ENCODE results near the gene CELF5.
"Not testable (repeated sequence)": the region's sequence is repeated elsewhere in the genome, so short reads cannot be mapped to it uniquely, and the experiment has no call there.

The CELF5 gene

GRCh38 chr19:3190921-3191805 lies 33.3 kb upstream of the CELF5 start:
- no peak for DNase-seq

GRCh38 chr19:3191806-3192104 lies 32.7 kb upstream of the CELF5 start:
- not testable (repeated sequence) for DNase-seq

- no peak for DNase-seq
These were observed 32.2 kb upstream of the CELF5 start for GRCh38 chr19:3192228-3192635.

- no peak for DNase-seq
These were observed 31.8 kb upstream of the CELF5 start for GRCh38 chr19:3192684-3193083.

- DNase-seq, result no peak
These were observed 31.0 kb upstream of the CELF5 start for GRCh38 chr19:3193256-3194105.

- no peak for DNase-seq
These were observed 30.1 kb upstream of the CELF5 start for GRCh38 chr19:3194106-3195087.

- DNase-seq, result no peak
These were observed 28.2 kb upstream of the CELF5 start for GRCh38 chr19:3196064-3196932.

GRCh38 chr19:3196933-3197205 lies 27.6 kb upstream of the CELF5 start:
- DNase-seq, result no peak

GRCh38 chr19:3198901-3199700 lies 25.4 kb upstream of the CELF5 start:
- DNase-seq, result no peak

GRCh38 chr19:3201072-3201700 lies 23.3 kb upstream of the CELF5 start:
- no peak for DNase-seq

GRCh38 chr19:3201911-3202310 lies 22.6 kb upstream of the CELF5 start:
- no peak for DNase-seq

GRCh38 chr19:3202346-3202745 lies 22.1 kb upstream of the CELF5 start:
- no peak for DNase-seq

GRCh38 chr19:3202895-3203294 lies 21.6 kb upstream of the CELF5 start:
- not testable (repeated sequence) for DNase-seq

GRCh38 chr19:3203805-3204645 lies 20.4 kb upstream of the CELF5 start:
- DNase-seq, result no peak

GRCh38 chr19:3204646-3205275 lies 19.7 kb upstream of the CELF5 start:
- DNase-seq, result no peak

- DNase-seq, result no peak
These were observed 18.1 kb upstream of the CELF5 start for GRCh38 chr19:3206216-3206953.

- no peak for DNase-seq
These were observed 16.8 kb upstream of the CELF5 start for GRCh38 chr19:3207461-3208242.
